OCI-M2 (cell line): Measurements from ENCODE around the gene GUCY1A1.

Experiments
- DNase-seq: peaks from one replicate; lab custom pipeline; 2025; ENCODE audit not compliant: unreplicated experiment; lab: John Stamatoyannopoulos, UW

GUCY1A1 gene

DNA sequence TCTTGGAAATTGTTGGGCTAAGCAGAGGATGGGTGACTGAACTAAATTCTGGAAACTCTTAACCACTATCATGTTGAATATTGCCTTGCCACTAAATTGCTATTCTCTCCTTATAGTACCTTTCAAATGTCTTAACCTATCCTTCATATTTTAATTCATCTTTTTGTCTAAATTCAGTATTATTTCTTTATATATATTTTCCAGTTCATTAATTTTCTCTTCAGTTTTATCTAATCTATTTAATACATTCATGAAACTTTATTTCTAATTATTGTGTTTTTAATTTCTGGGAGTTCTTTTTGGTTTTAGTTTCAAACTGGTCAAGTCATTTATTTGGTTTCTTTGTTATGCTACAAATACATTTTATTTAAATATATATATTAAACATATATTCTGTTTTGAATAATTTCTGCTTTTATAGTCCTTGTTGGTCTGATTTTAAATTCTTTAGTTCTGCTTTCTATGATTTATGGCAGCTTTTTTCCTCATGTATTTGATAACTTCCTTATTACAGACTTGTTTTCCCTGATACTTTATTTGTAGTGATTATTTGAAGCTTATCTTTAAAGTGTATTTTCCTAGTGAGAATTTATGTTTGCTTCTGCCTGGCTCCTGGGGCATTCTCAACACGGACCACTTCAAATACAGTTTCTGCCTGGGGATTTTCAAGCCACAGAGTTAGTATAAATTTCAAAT, 8.5 kb upstream of the GUCY1A1 start:
- DNase-seq: no peak

DNA sequence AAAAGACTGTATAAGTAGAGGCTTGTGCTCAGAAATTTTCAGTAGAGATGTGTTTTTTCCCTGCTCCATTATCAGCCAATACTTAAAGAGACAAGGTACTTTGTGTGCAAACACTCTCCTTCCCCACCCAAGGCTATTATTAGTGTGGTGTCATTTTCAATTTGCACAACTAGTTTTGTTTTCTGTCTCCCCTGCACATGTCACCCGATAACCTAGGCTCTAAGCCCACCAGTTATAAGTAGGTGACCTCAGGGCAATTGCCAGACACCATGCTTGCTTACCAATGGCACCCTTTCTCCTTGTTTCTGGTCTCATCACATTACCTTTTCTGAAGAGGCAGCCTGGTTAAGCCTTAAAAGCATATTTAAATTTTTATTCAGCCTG, 8.0 kb upstream of the GUCY1A1 start:
- no peak for DNase-seq

DNA sequence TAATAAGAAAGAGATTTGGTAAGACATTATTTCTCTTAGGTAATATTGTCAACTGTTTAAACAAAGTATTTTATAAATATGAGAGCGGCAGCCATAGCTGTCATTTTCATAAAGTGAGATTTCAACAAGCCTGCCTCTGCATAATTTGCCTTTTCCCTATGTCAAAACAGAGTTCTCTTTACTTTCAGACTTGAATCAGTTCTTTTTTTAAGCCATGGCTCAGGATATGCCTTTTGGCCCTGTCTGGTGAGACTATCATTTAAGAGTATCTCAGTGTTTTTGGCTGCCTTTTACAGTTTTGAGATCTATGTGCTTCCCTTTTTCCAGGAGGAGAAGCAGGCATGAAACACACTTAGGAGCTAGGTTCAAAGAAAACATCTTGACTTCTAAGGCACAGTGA, 7.5 kb upstream of the GUCY1A1 start:
- DNase-seq: no peak

DNA sequence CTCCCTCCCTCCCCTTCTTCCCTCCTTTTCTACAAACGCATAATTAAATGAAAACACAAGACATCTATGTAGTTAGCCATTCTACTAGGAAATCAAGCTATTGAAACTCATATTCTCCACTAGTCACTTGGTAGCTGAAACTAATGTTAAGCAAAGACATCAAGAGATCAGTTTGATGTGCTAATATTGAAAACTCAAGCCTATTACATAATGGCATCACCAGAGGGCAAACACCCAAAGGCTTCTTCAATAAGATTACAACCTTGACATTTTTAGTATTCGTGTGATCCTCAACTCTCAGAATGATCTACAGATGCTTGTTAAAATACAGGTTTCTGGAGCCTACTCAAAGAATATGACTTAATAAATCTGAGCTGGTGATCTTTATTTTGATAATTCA, 6.2 kb upstream of the GUCY1A1 start:
- DNase-seq: no peak

DNA sequence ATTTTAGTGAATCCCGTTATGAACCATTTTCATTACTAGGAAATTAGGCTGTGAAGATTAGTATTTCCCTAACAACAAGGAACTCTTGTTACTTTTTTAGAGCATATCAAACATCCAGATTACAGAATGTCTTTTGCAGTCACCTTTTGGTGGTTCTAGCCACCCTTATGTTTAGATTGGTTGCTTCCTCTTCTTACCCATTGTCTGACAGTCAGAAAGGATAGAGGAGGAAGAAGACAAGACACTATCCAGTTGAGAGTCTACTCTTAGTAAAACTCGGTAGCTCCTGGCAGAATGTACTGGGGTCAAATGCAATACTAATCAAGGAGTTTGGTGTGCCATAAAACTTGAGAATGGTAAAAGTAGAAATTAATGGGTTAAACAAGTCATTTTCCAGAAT, 1.6 kb upstream of the GUCY1A1 start:
- DNase-seq: no peak

DNA sequence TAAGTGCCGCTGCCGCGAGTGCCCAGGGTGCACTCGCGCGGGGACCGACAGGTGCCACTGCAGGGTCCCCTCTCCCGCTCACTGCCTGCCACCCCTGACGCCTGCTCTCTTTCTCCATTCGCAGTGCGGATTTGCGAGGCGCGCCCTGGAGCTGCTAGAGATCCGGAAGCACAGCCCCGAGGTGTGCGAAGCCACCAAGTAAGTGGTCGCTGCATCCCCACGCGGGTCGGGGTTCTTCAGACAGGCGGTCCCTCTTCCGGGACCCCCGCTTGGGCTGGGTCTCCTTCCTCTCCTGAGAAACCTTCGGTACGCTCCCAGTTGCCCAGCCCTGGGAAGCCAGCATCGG, 547 bp downstream of the GUCY1A1 start:
- no peak for DNase-seq

DNA sequence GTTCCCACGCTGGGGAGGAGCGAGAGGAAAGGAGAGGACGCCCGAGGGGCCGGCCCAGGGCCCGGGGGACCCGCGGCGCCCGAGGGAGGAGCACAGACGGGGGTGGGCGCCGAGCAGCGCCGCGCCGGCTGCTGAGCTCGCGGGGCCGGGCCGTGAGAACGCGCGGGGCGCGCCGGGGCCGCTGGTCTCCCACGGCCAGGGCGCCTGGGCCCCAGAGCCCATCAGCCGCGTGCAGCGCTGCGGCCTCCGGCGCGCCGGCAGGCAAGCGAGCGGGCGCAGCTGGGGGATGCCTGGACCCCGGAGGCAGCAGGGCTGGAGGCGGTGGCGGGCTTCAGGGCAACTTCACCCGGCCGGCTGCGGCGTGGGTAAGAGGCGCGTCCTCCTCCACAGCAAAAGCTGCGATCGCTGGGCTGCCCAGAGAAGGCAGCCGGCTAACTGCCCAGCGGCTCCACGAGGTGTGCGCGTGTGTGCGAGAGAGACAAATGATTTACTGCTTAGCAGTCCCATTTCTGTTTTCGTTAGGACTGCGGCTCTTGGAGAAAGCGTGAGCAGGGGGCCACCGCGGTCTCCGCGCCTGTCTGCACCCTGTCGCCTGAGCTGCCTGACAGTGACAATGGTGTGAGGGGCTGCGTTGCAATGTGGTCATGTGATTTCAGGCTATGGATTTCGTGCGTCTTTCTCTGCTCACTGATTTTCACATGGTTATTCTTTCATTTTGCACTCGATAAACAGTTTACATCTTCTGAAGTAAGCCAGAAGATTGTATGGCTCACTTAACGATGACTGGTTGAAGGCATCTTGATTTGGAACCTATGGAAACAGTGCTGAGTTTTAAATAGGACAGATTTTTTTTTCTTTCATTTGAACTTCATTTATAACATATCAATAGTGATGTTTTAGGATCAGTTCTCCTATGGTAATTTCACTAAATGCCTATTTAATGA, 1.2 kb downstream of the GUCY1A1 start:
- DNase-seq: no peak

DNA sequence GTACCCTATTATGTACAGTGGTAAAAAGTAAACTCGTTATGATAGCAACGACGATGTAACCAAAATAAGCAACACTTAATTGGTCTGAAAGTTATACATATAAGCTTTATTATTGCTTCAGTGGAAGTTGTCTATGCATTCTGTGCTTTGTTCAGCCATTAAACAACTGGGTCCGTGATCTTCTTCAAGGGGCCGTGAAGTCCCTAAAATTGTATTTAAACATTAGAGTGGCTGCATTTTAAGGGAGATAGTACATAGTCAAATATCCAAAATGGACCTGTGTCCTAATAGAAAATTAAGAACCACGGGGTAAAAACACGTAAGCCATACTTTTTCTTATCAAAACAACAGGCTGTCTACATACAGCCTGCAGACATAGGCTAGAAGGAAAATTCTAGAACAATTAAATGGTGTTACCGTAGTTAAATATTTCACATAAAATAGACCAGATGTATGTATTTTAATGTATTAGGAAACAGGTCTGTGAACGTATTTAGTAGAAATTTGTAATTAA, 2.1 kb downstream of the GUCY1A1 start:
- no peak for DNase-seq

DNA sequence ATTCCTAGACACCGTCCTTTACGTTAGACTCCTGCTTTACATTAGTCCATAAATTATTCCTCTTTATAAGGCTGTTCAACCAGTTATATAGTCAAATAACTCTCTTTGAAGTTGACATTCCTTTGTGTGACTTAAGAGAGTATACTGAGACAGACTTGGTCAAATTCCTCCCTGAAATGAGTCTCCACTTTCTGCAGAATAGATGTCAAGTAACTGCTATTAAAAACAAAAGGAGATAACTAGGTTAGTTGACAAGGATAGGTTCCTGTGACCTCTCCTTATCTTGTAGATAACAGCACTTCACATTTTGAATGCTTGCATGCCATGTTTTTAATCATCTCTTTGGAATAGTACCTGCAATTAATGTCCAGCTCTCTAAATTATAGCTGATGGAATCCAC, 5.7 kb downstream of the GUCY1A1 start:
- DNase-seq: no peak

DNA sequence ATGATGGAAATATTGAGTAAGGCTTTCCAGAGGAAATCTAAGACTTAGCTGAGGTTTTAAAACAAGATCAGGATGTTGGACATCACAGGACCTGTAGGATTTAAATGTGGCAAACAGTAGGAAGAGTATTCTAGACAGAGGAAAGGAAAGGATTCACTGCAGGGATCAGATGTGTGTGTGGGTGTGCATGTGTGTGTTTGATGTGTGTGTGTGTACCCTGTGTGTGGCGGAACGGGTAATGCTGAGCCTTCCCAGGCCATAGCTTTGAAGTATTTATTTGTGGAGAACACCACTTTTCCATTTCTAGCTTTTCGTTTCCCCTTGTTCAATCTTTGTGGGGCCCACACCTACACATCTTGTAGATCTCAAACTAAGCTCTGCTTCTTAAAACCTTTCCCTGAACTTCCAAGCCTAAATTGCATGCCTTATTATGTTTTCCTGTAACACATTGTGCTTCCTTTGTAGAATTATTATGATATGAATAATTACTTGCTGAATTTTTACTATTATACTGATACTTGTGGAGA, 6.9 kb downstream of the GUCY1A1 start:
- no peak for DNase-seq

DNA sequence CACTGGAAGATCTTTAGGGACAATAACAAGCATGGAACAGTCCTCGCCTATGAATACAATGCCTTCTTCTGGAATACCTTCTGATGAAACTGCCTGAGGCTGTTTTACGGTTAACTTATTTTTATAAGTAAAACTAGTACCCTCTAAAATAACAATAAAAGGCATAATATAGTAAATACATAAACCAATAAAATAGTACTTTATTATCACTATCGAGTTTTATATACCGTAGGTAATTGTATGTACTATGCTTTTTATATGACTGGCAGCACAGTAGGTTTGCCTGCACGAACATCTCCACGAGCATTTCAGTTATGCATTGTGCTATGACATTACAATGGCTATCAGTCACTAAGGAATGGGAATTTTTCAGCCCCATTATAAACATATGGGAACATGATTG, 8.0 kb downstream of the GUCY1A1 start:
- DNase-seq: no peak

DNA sequence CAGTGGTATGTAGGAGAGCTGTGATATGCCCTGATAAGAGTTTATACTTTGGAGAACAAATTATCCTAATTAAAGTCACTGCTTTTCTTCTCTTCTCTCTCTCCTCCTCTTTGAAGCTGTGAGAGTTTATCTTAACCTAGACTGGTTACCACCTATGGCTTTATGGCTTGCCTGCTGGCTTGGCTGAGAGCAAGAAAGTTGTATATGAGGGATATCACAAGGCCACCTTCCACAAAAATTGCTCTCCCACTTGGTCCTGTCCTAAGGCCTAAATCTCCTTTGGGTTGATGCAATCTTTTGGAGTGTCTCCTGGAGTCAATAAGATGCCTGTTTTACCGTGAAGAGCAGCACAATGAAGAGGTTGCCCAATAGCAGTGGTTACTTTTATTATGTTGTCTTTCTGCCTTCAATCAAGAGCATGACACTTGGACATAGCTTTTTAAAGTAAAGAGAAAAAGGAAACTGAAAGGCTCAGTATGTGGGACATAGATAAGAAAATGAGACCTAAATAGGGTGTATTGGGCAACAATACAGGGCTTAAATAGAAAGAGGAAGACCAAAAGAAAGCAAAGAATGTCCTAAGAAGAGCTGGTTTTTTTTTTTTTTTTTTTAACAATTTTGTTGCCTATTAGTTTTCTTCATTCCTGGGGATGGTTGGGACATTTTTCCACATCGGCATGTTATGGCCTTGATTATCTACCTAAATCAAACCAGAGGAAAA, 9.2 kb downstream of the GUCY1A1 start:
- no peak for DNase-seq

DNA sequence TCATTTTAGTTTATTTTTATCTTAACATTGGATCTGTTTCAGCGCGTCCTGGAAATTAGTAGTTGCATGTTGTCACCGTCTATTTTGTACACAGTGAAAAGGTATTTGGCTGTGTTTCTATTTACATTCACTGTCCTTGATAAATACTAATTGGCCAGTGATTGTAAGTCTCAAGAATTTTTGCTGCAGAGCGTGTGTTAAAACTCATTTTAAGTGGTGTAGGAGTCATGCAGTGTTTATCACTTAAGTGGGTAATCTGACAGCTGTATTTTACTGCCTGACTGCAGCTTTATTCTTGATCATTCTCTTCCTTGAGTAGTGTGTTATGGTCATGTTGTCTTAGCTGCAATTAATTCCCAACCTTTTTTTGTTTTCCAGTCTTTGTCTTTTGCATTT, 9.8 kb downstream of the GUCY1A1 start:
- DNase-seq: no peak

DNA sequence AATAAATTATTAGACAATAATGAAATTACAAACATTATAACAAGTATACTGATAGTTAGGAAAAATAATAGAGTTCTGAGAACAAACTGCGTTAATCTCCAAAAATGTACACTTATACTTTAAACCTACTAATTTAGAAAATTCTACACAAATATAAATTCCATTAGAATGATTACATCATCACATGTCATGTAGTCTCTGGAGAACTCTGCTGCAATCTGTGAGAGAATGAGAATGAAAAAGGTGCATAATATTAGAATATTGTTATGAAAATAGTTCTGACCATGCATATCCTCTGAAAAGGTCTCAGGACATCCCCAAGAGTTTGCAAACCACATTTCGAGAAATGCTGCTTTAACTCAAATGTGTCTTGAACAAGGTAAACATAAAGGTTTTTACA, 11.4 kb downstream of the GUCY1A1 start:
- no peak for DNase-seq

DNA sequence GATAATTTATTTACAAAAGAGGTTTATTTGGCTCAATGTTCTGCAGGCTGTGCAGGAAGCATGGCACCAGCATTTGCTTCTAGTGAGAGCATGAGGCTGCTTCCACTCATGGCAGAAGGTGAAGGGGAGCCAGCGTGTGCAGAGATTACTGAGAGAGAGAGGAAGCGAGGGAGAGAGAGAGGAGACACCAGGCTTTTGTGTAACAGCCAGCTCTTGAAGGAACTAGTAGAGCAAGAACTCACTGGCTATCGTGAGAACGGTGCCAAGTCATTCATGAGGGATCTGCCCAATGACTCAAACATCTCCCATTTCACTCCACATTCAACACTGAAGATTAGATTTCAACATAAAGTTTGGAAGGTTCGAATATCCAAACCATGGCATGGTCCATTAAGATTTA, 12.7 kb downstream of the GUCY1A1 start:
- no peak for DNase-seq

DNA sequence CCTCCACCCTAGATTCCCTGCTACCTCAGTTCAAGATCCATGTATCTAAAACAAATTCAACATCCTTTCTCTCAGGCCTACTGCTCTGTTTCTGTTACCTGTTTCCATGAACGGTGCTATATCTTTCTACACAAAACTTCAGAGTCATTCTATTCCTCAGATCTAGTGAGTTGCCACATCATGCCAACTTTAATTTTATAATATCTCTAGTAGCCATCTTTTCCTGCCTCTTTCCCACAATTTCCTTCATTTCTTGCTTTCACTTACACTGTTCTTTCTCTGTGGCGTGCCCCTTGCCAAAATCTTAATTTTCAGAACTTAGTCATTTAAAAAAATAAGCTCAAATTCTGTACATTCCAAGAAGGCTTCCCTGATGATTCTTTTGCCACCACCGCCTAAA, 15.2 kb downstream of the GUCY1A1 start:
- no peak for DNase-seq

DNA sequence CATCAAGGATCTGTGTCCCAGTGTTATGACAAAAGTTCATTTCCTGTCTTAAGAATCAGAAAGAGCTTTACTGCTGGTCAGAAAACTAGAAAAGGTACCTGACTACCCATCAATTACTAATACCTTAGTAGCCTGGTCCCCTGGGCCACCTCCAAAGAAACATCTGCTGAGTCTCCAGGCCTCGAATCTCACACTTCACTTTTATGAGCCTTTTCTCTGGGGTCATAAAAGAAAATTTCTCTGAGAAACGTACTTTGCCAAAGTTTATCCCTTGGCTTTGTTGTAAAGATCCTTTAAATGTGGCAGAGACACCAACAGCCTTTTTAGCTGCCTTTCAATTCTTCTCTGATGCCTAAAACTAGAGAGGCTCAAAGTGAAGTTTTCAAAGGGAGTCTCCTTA, 17.8 kb downstream of the GUCY1A1 start:
- no peak for DNase-seq

DNA sequence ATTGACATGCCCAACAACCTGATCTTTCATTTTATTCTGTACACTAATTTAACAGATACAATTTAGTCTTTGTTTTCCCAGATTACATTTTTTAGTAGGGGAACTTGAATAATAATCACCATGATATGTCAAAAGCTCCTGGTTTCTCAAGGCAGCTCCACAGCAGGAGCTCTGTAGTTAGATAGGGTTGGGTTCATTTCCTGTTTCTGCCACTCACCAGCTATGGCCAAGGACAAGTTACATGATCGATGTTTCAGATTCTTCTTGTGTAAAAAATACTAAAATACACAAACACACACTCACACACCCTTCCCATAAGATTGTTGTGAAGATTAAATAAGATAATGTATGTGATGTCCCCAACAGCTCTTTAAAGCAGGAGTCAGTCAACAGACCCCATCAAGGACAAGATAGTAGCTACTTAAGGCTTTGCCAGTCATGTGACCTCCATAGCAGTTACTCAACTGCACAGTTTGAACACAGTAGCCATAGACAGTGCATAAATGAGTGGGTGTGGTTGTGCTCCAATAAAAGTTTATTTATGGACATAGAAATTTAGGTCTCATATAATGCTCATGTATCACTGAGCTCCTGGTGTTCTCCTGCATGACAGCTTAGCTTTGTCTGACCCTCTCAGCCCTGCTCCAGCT, 18.4 kb downstream of the GUCY1A1 start:
- DNase-seq: no peak

DNA sequence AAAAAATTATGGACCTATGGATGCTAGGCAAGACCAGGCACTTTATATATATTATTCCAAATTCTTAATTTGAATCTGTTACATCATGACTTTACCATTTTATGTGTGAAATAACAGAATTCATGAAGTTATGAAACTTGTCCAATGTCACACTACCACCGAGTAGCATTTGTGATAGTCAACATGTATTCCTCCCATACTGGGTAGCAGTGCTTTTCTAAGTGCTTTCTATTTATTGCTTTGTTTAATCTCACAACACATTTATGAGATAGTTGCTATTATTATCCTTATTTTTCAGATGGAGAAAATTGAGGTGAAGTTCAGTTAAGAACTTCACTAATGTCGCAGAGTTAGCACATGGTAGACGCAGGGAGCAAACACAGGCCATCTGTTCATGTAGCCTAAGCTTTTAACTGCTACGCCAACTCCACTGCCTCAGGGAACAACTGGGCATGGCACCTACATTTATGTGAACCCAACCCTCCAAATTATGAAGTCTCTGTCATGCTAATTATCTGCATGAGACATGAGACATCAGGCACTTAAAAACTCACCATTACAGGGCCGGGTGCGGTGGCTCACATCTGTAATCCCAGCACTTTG, 20.8 kb downstream of the GUCY1A1 start:
- DNase-seq: no peak

DNA sequence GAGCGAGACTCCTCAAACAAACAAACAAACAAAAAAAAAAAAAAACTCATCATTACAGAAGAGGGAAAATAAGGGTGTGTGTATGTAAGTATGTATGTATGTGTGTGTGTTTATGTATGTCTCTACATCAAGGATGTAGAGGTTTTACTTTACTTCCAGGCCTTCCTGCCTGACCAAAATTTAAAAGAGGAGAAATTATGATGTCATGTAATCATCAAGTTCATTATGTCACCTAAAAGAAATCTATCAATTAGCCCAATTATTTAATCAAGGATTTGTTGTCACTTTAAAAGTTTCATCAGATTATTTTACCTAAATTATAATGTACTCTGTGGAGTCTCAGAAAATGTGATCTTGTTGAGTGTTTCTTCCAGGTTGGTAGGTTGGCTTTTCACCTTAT, 21.6 kb downstream of the GUCY1A1 start:
- DNase-seq: no peak

DNA sequence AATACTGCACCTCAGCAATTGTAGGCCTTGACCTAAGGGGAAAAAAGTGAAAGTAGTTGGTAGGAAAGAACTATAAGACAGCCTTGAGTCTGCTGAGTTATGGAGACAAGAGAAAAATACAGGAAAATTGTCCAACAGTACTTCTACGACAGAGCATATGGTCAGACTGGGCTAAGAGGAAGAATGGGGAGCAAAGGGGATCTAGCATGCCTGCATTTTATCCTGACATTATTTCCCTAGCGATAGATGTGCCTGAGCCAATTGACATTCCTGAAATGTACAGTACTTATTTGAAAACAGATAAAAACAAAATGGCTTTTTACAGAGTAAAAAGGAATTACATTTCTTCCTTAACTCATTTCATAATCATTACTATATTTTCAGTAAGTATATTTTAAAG, 22.2 kb downstream of the GUCY1A1 start:
- no peak for DNase-seq
